Testis (tissue), 3 donors: ENCODE results near the gene PPFIBP1. TPM values are rescaled to one million over a fixed set of nuclear protein-coding genes. Genes with fewer than 3 reads are reported as not detected.

Experiments
- DNase-seq: peaks from one replicate; pipeline ENCODE4 v3.0.0-alpha.2; 2019
- H3K27ac ChIP-seq, 2 donors: fragments of 200-600 bp; sonication (generic); one replicate each; pipeline ENCODE4 v1.5.1; 2019
- H3K27me3 ChIP-seq: fragments of 200-600 bp; sonication (generic); one replicate; pipeline ENCODE4 v1.5.1; 2019
- H3K36me3 ChIP-seq: fragments of 200-600 bp; sonication (generic); one replicate; pipeline ENCODE4 v1.5.1; 2017; ENCODE audit warnings: low read depth; ENCODE audit errors: missing control alignments
- H3K4me1 ChIP-seq: fragments of 200-600 bp; sonication (generic); one replicate; pipeline ENCODE4 v1.5.1; 2019
- H3K4me3 ChIP-seq, 2 donors: fragments of 200-600 bp; sonication (generic); one replicate each; pipeline ENCODE4 v1.5.1; 2017 to 2019
- H3K9me3 ChIP-seq: fragments of 200-600 bp; sonication (generic); one replicate; pipeline ENCODE4 v1.5.1; 2017
- POLR2A ChIP-seq: fragments of 450-650 bp; IDR thresholded peaks from one replicate; pipeline ENCODE4 v1.6.1; 2017; ENCODE audit warnings: antibody characterized with exemption, mild to moderate bottlenecking, moderate library complexity
- WGBS, 2 donors: methylation state at CpG; one replicate each; pipeline ENCODE4 v1.1.5; 2018; 5-methylcytosine and 5-hydroxymethylcytosine counted together
- intact Hi-C: fragments of 100-400 bp; cut with DNase I; formaldehyde crosslinking; loops from one replicate; pipeline ENCODE4 v1.15.1; 2023; ENCODE audit warnings: low total_unique reads
- polyA plus RNA-seq: library from polyadenylated mRNA; stranded (reverse); fragments of 350-450 nt; fragmentation: Illumina TruSeq; extraction: RNeasy Lipid Tissue Mini Kit (QIAGEN cat#74804); gene quantifications from one replicate; pipeline ENCODE4 v1.2.3, GENCODE V29; 2014; ENCODE audit warnings: low read depth, low replicate concordance; ENCODE audit not compliant: insufficient read depth
- total RNA-seq, 2 donors: library from RNA; depleted of rRNA; stranded (reverse); fragments of >200 nt; gene quantifications; one replicate each; pipeline ENCODE4 v1.2.3, GENCODE V29; 2016
- TF ChIP-seq, protein P1 (sequence below), 3 experiments: fragments of 450-650 bp in 2 of 3; fragments of 200-600 bp in 1 of 3; sonication (generic) in 1 of 3; IDR thresholded peaks; one replicate each; pipeline ENCODE4 v1.5.1; 2016 to 2019; ENCODE audit warnings: antibody characterized with exemption in 3 of 3, mild to moderate bottlenecking in 2 of 3, moderate library complexity in 1 of 3

PPFIBP1 gene
- total and polyA plus RNA-seq, 3 donors from 2014 or later, result 33.4 to 87.8 (median 75.3) TPM

DNA sequence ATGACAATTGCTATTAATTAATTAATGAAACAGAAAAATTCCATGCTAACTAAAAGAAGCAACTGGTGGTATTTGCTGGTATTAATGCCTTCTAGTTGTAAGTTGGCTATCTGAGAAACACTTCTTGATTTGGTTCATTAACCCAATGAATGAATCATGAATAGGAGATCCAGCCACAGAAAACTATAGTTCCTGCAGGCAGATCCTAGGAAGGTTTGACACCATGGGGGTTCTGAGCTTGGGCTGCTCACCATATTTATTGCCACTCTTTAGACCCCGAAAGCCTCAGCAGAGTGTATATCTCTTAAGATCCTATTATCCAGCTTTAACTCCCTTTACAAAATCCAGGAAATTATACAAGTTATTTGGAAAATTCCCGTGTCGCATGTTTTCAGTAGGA, 90.9 kb downstream of the PPFIBP1 start:
- no peak for DNase-seq
- Histone ChIP-seq H3K4me3 (no peak overlapping the region), H3K36me3 (no peaks in the 10 kb centered on the region), H3K27ac (no peak overlapping the region), H3K4me1 (peaks cover 6% of the 10 kb centered on the region), H3K9me3 (no peaks in the 10 kb centered on the region), H3K27me3 (no peaks in the 10 kb centered on the region)
- 90 to 97% methylated on average over 3 of the region's 3 CpGs for WGBS, 2 donors
- no peak for TF ChIP-seq POLR2A
- TF ChIP-seq, protein P1, sequence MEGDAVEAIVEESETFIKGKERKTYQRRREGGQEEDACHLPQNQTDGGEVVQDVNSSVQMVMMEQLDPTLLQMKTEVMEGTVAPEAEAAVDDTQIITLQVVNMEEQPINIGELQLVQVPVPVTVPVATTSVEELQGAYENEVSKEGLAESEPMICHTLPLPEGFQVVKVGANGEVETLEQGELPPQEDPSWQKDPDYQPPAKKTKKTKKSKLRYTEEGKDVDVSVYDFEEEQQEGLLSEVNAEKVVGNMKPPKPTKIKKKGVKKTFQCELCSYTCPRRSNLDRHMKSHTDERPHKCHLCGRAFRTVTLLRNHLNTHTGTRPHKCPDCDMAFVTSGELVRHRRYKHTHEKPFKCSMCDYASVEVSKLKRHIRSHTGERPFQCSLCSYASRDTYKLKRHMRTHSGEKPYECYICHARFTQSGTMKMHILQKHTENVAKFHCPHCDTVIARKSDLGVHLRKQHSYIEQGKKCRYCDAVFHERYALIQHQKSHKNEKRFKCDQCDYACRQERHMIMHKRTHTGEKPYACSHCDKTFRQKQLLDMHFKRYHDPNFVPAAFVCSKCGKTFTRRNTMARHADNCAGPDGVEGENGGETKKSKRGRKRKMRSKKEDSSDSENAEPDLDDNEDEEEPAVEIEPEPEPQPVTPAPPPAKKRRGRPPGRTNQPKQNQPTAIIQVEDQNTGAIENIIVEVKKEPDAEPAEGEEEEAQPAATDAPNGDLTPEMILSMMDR (IDR thresholded peaks at IDR 0.05), result no peak
- intact Hi-C loops, result no loop called here

DNA sequence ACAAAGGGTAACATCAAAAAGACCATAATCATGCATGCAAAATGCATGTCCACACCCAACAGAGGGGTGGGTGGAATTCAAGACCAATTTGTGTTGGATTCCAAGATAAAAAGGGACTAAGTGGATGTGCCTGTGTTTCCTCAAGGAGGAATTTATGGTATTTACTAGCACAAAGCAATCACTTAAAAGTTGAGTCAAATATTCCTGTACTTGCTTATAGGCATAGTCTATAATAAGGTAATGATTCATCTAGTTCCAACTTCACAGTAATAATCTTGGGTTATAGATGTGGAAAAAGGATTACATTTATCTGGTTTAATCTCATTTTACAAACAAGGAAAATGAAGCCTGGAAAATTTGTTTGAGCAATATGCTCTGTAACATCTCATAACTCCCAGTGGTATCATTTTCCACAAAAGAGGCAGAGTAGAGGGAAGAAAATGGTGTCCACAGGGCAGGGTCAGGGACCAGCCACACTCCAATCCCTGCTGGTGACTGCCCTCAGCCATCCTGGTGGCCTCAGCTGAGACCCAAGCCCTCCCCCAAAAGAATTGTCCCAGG, 91.4 kb downstream of the PPFIBP1 start:
- Histone ChIP-seq H3K9me3 (no peaks in the 10 kb centered on the region), H3K4me3 (no peak overlapping the region), H3K36me3 (no peaks in the 10 kb centered on the region), H3K4me1 (peaks cover 6% of the 10 kb centered on the region), H3K27me3 (no peaks in the 10 kb centered on the region), H3K27ac (no peak overlapping the region)
- DNase-seq, result no peak
- TF ChIP-seq POLR2A, result no peak
- TF ChIP-seq, protein P1 (IDR thresholded peaks at IDR 0.05), result no peak
- intact Hi-C loops, result no loop called here

DNA sequence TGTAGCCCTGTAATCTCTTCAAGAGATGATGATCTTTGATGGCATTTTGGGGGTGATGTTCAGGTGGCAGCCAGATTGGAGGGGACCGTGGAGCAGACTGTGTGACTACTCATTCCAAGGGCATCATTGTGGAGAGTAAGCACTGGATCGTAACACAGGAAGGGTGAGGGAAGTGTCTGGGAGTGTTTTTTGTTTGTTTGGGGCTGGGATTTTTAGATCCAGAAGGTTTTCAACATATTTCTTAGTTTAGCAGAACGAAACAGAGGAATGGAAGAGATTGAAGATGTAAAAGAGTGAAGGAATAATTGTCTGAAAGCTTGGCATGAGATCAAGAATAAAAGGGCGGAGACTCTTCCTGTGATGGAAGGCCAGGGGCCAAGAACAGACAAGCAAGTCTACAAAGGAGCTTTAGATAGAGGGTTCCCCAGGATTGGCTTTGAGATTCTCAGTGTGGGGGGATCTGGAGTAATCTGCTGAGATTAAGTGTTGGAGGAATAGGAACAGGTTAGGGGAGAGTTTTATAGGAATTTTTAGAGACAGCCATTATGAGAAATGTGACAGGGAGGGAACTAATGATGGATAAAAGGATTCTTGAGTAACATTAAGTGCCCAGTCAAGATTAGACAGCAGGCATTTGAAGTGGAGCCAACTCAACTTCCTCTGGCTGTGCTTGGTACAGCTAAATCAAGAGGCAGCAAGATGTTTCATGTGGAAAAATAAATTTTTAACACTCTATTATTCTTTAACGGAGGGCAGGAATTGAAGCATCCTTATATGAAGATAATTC, 92.5 kb downstream of the PPFIBP1 start:
- peak; percentile 41 for DNase-seq
- Histone ChIP-seq H3K36me3 (no peaks in the 10 kb centered on the region), H3K27ac (no peak overlapping the region), H3K4me3 (no peak overlapping the region), H3K4me1 (peaks cover 6% of the 10 kb centered on the region), H3K27me3 (no peaks in the 10 kb centered on the region), H3K9me3 (no peaks in the 10 kb centered on the region)
- intact Hi-C loops, result no loop called here
- WGBS, 2 donors, result 52 to 64% methylated on average over 5 of the region's 5 CpGs
- TF ChIP-seq, protein P1 (IDR thresholded peaks at IDR 0.05), result no peak
- no peak for TF ChIP-seq POLR2A

DNA sequence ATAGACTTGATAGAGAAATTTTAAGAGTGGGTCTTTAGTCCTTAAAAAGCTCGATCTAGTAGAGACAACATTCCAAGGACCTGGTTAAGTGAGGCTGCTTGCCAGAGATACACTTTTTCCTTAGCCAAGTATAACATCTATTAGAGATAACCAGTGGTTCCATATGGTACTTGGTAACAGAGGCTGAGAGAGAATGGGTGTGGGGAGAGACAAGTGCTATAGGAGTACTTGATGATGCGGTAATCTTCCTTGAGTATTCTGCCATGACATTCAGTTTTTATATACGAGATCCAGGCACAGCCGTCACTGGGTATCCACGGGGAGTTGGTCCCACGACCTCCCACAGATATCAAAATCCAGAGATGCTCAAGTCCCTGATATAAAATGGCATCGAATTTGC, 94.8 kb downstream of the PPFIBP1 start:
- no peaks in the 10 kb centered on the region for H3K9me3 ChIP-seq
- peaks cover 6% of the 10 kb centered on the region for H3K4me1 ChIP-seq
- no peak overlapping the region for H3K27ac ChIP-seq
- H3K27me3 ChIP-seq, result no peaks in the 10 kb centered on the region
- 83 to 84% methylated on average over 7 of the region's 7 CpGs for WGBS, 2 donors
- DNase-seq, result no peak
- H3K4me3 ChIP-seq, result no peak overlapping the region
- intact Hi-C loops, result no loop called here
- no peaks in the 10 kb centered on the region for H3K36me3 ChIP-seq
- TF ChIP-seq POLR2A, result no peak
- TF ChIP-seq, protein P1 (IDR thresholded peaks at IDR 0.05), result no peak

DNA sequence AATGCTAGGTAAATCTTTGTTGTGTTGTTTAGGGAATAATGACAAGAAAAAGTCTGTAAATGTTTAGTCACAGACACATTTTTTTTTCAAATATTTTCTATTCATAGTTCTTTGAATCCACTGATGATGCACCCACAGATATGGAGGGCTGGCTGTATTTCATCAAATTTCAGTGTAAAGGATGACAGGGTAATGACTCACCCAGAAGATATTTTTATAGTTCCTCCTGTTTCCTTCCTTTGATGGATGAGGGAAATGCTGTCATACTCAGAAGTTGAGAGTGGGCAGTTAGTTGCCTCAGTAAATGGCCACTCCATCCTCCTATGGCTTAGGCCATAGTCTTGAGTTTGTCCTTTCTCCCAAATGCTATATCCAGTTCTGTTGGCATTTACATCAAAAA, 95.3 kb downstream of the PPFIBP1 start:
- Histone ChIP-seq H3K4me1 (peaks cover 6% of the 10 kb centered on the region), H3K4me3 (no peak overlapping the region), H3K27ac (no peak overlapping the region), H3K27me3 (no peaks in the 10 kb centered on the region), H3K36me3 (no peaks in the 10 kb centered on the region), H3K9me3 (no peaks in the 10 kb centered on the region)
- intact Hi-C loops, result no loop called here
- TF ChIP-seq, protein P1 (IDR thresholded peaks at IDR 0.05), result no peak
- no peak for TF ChIP-seq POLR2A
- DNase-seq, result no peak
